GM12875 (cell line): ENCODE measurements around the gene BMP6.

Source experiments
- H3K4me3 ChIP-seq: one replicate; pipeline ENCODE4 v1.5.1; 2011; ENCODE audit warnings: low read depth, low read length, control low read depth
- TF ChIP-seq, protein P1 (sequence below): IDR thresholded peaks from 2 replicates; pipeline ENCODE4 v1.5.1; 2011; ENCODE audit warnings: low read depth, mild to moderate bottlenecking, control low read depth, inconsistent platforms, low read length, moderate library complexity, borderline replicate concordance; ENCODE audit not compliant: insufficient read depth

BMP6 gene

DNA sequence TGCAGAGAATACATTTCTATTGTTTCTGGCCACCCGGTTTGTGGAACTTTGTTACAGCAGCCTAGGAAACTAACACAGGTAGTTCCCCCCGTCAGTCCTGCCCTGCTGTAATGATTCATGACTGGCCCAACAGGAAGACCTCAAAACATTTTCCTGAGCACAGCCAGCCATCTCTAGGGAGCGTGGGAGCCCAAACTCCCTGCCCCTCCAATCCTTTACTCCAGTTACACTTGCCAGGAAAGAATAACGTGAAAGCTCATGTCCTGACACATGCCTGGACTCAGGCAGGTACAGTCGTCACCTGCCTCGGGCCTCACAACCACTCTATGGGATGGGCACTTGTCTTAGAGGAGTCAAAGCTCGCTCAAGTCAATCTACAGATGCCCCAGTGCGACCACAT is 176.3 kb downstream of the BMP6 start:
- H3K4me3 ChIP-seq = no peak overlapping the region
- TF ChIP-seq, protein P1, sequence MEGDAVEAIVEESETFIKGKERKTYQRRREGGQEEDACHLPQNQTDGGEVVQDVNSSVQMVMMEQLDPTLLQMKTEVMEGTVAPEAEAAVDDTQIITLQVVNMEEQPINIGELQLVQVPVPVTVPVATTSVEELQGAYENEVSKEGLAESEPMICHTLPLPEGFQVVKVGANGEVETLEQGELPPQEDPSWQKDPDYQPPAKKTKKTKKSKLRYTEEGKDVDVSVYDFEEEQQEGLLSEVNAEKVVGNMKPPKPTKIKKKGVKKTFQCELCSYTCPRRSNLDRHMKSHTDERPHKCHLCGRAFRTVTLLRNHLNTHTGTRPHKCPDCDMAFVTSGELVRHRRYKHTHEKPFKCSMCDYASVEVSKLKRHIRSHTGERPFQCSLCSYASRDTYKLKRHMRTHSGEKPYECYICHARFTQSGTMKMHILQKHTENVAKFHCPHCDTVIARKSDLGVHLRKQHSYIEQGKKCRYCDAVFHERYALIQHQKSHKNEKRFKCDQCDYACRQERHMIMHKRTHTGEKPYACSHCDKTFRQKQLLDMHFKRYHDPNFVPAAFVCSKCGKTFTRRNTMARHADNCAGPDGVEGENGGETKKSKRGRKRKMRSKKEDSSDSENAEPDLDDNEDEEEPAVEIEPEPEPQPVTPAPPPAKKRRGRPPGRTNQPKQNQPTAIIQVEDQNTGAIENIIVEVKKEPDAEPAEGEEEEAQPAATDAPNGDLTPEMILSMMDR = no peak

DNA sequence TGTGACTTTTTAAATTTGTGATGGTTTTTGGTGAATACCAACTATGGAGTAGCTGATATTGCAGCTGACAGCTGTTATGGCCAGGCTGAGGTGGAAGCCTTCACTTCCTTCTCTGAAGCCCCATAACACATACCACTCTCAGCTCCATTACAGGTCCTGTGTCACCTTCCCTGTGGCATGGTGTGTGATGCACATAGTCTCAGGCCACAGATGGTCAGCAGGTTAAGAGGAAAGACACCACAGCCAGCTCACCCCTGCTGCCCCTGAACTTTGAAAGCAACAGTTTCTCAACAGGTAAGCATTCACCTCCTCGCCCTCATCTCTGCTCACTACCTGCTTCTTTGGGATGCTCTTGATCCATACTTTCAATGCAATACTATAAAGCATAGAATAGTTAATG is 177.0 kb downstream of the BMP6 start:
- TF ChIP-seq, protein P1 = no peak
- H3K4me3 ChIP-seq = no peak overlapping the region

DNA sequence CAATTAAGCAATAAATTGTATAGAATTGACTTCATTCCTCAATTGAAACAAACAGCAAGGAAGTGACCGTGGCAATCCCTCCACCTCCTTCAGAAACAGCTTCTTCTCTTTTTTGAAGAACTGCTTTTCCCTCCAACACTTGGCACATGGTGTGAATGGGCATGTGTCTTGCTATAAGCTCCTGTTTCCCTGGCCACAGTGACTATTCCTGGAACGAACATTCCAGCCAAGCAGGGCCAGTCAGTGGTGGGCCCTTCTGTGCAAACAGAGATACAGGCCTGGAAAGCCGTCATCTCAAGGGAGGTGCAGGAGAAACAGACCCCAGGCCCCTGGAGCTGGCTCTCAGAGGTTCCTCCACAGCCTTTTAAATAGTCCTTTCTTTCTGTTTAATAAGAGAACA is 177.8 kb downstream of the BMP6 start:
- TF ChIP-seq, protein P1 = no peak
- H3K4me3 ChIP-seq = no peak overlapping the region

DNA sequence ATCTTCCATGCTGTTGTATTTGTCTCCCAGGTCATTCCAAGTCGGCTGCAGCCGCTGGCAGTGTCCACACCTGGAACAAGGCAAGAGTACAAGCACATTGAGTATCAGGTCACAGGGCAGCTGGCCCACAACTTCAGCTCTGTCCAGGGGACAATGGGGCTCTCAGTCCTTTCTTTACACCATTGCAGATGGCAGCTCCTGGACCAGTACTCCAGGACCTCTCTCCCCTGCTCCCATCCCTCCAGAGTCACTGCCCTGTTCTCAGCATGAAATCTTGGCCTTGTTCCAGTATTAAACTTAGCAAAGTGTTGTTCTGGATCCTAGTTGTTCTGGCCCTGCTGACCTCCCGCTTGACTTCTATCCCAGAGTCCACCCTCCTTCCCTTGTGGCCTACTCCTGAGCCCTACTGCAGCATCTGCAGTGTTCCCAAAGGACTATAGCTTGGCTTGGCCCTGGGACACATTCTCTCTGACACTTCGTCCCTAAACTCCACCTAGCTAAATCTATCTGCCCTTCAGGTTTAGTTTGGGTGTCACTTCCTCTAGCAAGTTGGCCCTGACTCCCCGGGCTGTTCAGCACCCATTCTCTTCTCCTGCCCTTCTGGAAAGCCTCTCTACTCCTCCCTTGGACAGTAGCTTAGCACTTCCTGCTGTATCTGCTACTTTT is 178.9 kb downstream of the BMP6 start:
- no peak overlapping the region for H3K4me3 ChIP-seq
- TF ChIP-seq, protein P1 = no peak

DNA sequence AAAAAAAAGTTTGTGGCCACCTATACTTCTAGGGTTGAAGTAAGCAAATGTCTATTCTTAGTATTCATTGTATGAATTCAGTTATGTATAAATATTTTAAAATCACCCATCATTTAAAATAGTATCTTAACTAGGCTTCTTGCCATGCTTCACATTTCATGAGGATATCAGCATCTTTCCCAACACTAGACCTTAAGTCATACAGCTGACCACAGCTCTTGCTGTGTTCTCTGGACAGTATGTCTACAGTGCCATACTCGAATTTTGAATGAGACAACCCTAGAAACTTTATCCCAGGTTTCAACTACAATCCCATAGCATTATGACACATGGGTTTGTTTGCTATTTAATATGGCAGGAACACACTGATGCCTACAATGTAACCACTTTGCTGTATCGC is 179.5 kb downstream of the BMP6 start:
- TF ChIP-seq, protein P1 = no peak
- no peak overlapping the region for H3K4me3 ChIP-seq

DNA sequence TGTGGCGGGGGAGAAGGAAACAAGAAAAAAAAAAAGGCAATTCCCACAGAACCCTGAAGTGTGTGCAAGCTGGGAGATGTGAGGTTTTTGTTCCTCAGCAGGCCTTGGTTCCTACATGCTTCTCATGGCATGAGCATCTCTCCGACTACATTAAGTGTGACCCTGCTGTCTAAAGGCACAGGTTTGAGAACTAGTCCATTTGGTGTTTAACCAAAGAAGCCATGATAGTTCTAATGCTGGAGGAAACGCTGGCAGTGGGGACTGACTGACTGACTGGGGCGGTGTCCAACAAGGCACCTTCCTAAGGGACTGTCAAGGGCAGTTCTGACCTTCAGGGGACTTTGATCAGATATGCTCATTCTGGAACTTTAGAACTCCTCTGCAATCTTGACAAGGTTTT is 180.8 kb downstream of the BMP6 start:
- no peak overlapping the region for H3K4me3 ChIP-seq
- TF ChIP-seq, protein P1 = no peak

DNA sequence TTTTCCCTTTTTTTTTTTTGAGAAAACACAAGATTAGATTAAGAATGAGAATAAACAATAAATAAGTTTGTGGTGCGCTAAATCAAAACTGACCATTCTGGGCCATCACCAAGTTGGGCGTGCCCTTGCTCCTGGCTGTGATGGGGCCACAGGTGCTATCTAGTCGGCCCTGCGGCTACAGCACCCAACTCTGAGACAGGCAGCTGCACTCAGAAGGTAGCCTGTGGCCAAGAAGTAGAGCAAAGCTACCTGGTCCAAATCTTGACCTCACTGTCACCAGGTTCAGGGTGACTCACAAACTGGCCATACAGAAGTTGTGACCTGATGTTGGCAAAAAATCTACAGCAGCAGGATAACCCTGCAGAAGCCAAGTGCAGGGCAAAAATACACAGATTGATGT is 181.3 kb downstream of the BMP6 start:
- TF ChIP-seq, protein P1 = no peak
- no peak overlapping the region for H3K4me3 ChIP-seq
